Hepatocyte (in vitro differentiated cells): ENCODE results near the gene BIN1. TPM values are rescaled to one million over a fixed set of nuclear protein-coding genes. Genes with fewer than 3 reads are reported as not detected.
A peak's percentile ranks its signal among the peaks of the same experiment; 100 is the strongest.

Experiments used
- DNase-seq: peaks from one replicate; pipeline ENCODE4 v3.0.0-alpha.2; 2016; ENCODE audit warnings: low spot score
- H2AFZ ChIP-seq: fragments of 200-600 bp; sonication (generic); 2 replicates; pipeline ENCODE4 v1.6.0; 2016; ENCODE audit warnings: antibody characterized with exemption, mild to moderate bottlenecking
- H3K27ac ChIP-seq: fragments of 200-600 bp; sonication (generic); 2 replicates; pipeline ENCODE4 v1.5.1; 2016; ENCODE audit warnings: mild to moderate bottlenecking
- H3K27me3 ChIP-seq: fragments of 200-600 bp; sonication (generic); 2 replicates; pipeline ENCODE4 v1.6.1; 2016
- H3K36me3 ChIP-seq: fragments of 200-600 bp; sonication (generic); replicated peaks from 2 replicates; pipeline ENCODE4 v1.5.1; 2016; ENCODE audit warnings: low read depth; ENCODE audit not compliant: insufficient read depth
- H3K4me1 ChIP-seq: fragments of 200-600 bp; sonication (generic); 2 replicates; pipeline ENCODE4 v1.5.1; 2016; ENCODE audit warnings: mild to moderate bottlenecking, moderate library complexity; ENCODE audit not compliant: insufficient read depth
- H3K4me2 ChIP-seq: fragments of 200-600 bp; sonication (generic); 2 replicates; pipeline ENCODE4 v1.6.0; 2016
- H3K4me3 ChIP-seq: fragments of 200-600 bp; sonication (generic); 2 replicates; pipeline ENCODE4 v1.5.1; 2016; ENCODE audit warnings: mild to moderate bottlenecking
- H3K79me2 ChIP-seq: fragments of 200-600 bp; sonication (generic); 2 replicates; pipeline ENCODE4 v1.6.0; 2017; ENCODE audit warnings: mild to moderate bottlenecking
- H3K9me2 ChIP-seq: fragments of 200-600 bp; sonication (generic); replicated peaks from 2 replicates; pipeline ENCODE4 v1.6.0; 2017; ENCODE audit warnings: mild to moderate bottlenecking; ENCODE audit not compliant: insufficient read depth
- H3K9me3 ChIP-seq: fragments of 200-600 bp; sonication (generic); 2 replicates; pipeline ENCODE4 v1.5.1; 2016; ENCODE audit warnings: low read depth, mild to moderate bottlenecking
- H4K20me1 ChIP-seq: fragments of 200-600 bp; sonication (generic); 2 replicates; pipeline ENCODE4 v1.6.0; 2016; ENCODE audit warnings: mild to moderate bottlenecking; ENCODE audit not compliant: insufficient read depth, poor library complexity, severe bottlenecking
- EZH2 ChIP-seq: fragments of 200-600 bp; sonication (generic); IDR thresholded peaks from 2 replicates; pipeline ENCODE4 v1.6.1; 2016; ENCODE audit warnings: antibody characterized with exemption, mild to moderate bottlenecking, borderline replicate concordance
- EZH2phosphoT487 ChIP-seq: fragments of 200-600 bp; sonication (generic); IDR thresholded peaks from one replicate; pipeline ENCODE4 v1.6.1; 2018; ENCODE audit warnings: antibody characterized with exemption, mild to moderate bottlenecking, low read depth, moderate library complexity; ENCODE audit not compliant: unreplicated experiment, severe bottlenecking
- WGBS: methylation state at CpG from one replicate; pipeline ENCODE4 v1.1.6; 2016; ENCODE audit warnings: low lambda C conversion rate; ENCODE audit errors: missing lambda C conversion rate; 5-methylcytosine and 5-hydroxymethylcytosine counted together
- polyA plus RNA-seq: library from polyadenylated mRNA; unstranded; fragments of >200 nt; fragmentation: Nextera tagmentation; extraction: Ambion mirVana; gene quantifications from 2 replicates; pipeline ENCODE4 v1.2.1, GENCODE V29; 2016
- total RNA-seq: library from RNA; depleted of rRNA; stranded (reverse); fragments of >200 nt; gene quantifications from 2 replicates; pipeline ENCODE4 v1.2.3, GENCODE V29; 2014
- TF ChIP-seq, protein P1 (sequence below): fragments of 200-600 bp; sonication (generic); IDR thresholded peaks from 2 replicates; pipeline ENCODE4 v1.5.1; 2016; ENCODE audit warnings: antibody characterized with exemption, mild to moderate bottlenecking; ENCODE audit not compliant: poor library complexity

Gene BIN1
- total and polyA plus RNA-seq, 2 experiments from 2014 or later = 109 to 113 TPM

DNA sequence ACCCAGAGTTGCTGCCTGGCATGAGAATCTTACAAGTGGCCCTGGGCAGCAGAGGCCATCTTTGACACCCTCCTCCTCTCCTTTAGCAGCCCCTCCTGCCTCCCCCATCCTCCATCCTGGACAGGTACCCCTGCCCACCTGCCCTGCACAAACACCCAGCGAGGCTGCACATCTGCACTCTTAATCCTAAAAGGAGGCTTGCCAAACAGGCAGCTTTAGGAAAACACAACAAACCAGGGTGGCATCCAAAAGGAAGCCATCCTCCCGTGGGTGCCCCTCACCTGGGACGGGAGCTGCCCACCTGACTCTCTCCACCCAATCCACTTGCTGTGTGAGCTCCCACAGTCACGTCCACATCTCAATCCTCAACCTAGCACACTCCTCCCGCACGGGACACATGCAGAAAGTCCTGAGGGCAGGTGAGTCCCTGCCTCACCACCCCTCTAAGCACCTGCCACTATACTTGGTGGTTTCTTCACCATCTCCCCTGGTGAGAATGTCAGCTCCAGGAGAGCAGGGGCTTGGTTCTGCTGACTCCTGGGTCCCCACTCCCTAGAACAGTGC, 5.8 kb downstream of the BIN1 start:
- Histone ChIP-seq H2AFZ (no peak overlapping the region), H3K79me2 (peaks cover 100% of the 10 kb centered on the region), H3K9me2 (no peaks in the 10 kb centered on the region), H3K9me3 (no peaks in the 10 kb centered on the region), H3K4me3 (no peak overlapping the region), H3K36me3 (no peaks in the 10 kb centered on the region), H3K4me2 (peak overlapping the region; percentile 65), H4K20me1 (peaks cover 64% of the 10 kb centered on the region), H3K27ac (peak overlapping the region; percentile 92), H3K4me1 (peaks cover 83% of the 10 kb centered on the region), H3K27me3 (no peaks in the 10 kb centered on the region)
- no peak for DNase-seq
- WGBS = 88% methylated on average over 6 of the region's 6 CpGs
- TF ChIP-seq, protein P1, sequence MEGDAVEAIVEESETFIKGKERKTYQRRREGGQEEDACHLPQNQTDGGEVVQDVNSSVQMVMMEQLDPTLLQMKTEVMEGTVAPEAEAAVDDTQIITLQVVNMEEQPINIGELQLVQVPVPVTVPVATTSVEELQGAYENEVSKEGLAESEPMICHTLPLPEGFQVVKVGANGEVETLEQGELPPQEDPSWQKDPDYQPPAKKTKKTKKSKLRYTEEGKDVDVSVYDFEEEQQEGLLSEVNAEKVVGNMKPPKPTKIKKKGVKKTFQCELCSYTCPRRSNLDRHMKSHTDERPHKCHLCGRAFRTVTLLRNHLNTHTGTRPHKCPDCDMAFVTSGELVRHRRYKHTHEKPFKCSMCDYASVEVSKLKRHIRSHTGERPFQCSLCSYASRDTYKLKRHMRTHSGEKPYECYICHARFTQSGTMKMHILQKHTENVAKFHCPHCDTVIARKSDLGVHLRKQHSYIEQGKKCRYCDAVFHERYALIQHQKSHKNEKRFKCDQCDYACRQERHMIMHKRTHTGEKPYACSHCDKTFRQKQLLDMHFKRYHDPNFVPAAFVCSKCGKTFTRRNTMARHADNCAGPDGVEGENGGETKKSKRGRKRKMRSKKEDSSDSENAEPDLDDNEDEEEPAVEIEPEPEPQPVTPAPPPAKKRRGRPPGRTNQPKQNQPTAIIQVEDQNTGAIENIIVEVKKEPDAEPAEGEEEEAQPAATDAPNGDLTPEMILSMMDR = no peak
- no peak for TF ChIP-seq EZH2phosphoT487
- no peak for TF ChIP-seq EZH2

- H3K4me2 ChIP-seq = peak overlapping the region; percentile 65
Measured at GRCh38 chr2:127100251-127101047, 6.5 kb downstream of the BIN1 start.

DNA sequence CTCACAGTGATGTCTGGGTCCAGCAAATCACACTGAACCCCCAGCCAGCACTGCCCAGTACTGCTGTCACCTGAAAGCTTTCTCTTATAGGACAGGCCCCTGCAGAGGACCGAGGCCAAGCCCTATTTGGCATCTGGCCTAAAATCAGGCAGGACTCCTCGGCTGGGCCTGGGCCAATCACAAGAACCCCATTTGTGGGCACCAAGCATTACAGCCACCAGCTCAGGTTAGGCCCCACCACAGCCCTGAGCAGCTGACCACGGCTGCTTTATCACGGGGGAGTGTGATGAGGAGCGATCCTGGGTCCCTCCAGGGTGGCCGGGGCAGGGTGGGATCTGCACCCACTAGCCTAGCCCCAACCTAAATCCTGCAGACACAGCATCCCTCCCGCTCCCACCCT, 8.2 kb downstream of the BIN1 start:
- Histone ChIP-seq H3K27ac (no peak overlapping the region), H3K36me3 (no peaks in the 10 kb centered on the region), H3K27me3 (no peaks in the 10 kb centered on the region), H3K4me3 (no peak overlapping the region), H3K9me3 (no peaks in the 10 kb centered on the region), H3K4me2 (no peak overlapping the region), H3K79me2 (peaks cover 99% of the 10 kb centered on the region), H3K9me2 (no peaks in the 10 kb centered on the region), H3K4me1 (peaks cover 92% of the 10 kb centered on the region), H4K20me1 (peaks cover 58% of the 10 kb centered on the region), H2AFZ (no peak overlapping the region)
- no peak for DNase-seq
- no peak for TF ChIP-seq EZH2phosphoT487
- TF ChIP-seq, protein P1 = no peak
- no peak for TF ChIP-seq EZH2
- 83% methylated on average over 7 of the region's 7 CpGs for WGBS

More at GRCh38 chr2:127100251-127101047, 6.5 kb downstream of the BIN1 start:
- Histone ChIP-seq H3K79me2 (peaks cover 100% of the 10 kb centered on the region), H3K27me3 (no peaks in the 10 kb centered on the region), H4K20me1 (peaks cover 65% of the 10 kb centered on the region), H3K9me2 (no peaks in the 10 kb centered on the region), H3K36me3 (no peaks in the 10 kb centered on the region), H3K27ac (peak overlapping the region; percentile 92), H2AFZ (no peak overlapping the region), H3K4me1 (peaks cover 90% of the 10 kb centered on the region), H3K9me3 (no peaks in the 10 kb centered on the region), H3K4me3 (no peak overlapping the region)
- TF ChIP-seq, protein P1 = no peak
- no peak for TF ChIP-seq EZH2phosphoT487
- TF ChIP-seq EZH2 = no peak
- DNase-seq = peak; percentile 83
- 69% methylated on average over 15 of the region's 15 CpGs for WGBS
